ENCODE measurements around the gene SLC12A3. TPM values are rescaled to one million over a fixed set of nuclear protein-coding genes. Genes with fewer than 3 reads are reported as not detected.
"Not testable (repeated sequence)": the region's sequence is repeated elsewhere in the genome, so short reads cannot be mapped to it uniquely, and the experiment has no call there.

The SLC12A3 gene
- polyA plus RNA-seq, 6 donors from 2014 or later: 0.10 to 0.57 (median 0.26) TPM; not detected in 3

- no peaks in the 10 kb centered on the region for H3K36me3 Mint-ChIP-seq
- H3K9me3 Mint-ChIP-seq: no peaks in the 10 kb centered on the region
- no peak for ATAC-seq (ENCODE audit: low read depth in 2 of 2)
- H3K4me3 Mint-ChIP-seq: no peak overlapping the region
- DNase-seq: no peak
- no peak overlapping the region for H3K27ac Mint-ChIP-seq
- H3K4me1 Mint-ChIP-seq: peaks cover 2 to 15% (median 9%) of the 10 kb centered on the region in 3 donors
- no peaks in the 10 kb centered on the region for H3K27me3 Mint-ChIP-seq
Observed at GRCh38 chr16:56879276-56879675, 14.3 kb downstream of the SLC12A3 start.

GRCh38 chr16:56880176-56880575 is 15.2 kb downstream of the SLC12A3 start:
- Mint-ChIP-seq H3K36me3 (no peaks in the 10 kb centered on the region), H3K27ac (peak overlapping the region in 1 of 6 donors; percentile 64)

GRCh38 chr16:56880685-56881084 is 15.7 kb downstream of the SLC12A3 start:
- no peaks in the 10 kb centered on the region for H3K36me3 Mint-ChIP-seq
- H3K27me3 Mint-ChIP-seq: no peaks in the 10 kb centered on the region
- DNase-seq (no peak), ATAC-seq (ENCODE audit: low read depth in 2 of 2) (no peak)
- H3K9me3 Mint-ChIP-seq: no peaks in the 10 kb centered on the region
- no peak overlapping the region for H3K4me3 Mint-ChIP-seq
- peaks cover 3 to 9% (median 3%) of the 10 kb centered on the region in 3 donors for H3K4me1 Mint-ChIP-seq
- peak overlapping the region in 1 of 6 donors; percentile 77 for H3K27ac Mint-ChIP-seq

More at GRCh38 chr16:56880176-56880575, 15.2 kb downstream of the SLC12A3 start:
- no peaks in the 10 kb centered on the region for H3K9me3 Mint-ChIP-seq
- DNase-seq (no peak), ATAC-seq (ENCODE audit: low read depth in 2 of 2) (no peak)
- no peaks in the 10 kb centered on the region for H3K27me3 Mint-ChIP-seq
- H3K4me3 Mint-ChIP-seq: peak overlapping the region in 1 of 8 donors; percentile 37
- H3K4me1 Mint-ChIP-seq: peaks cover 4 to 10% (median 6%) of the 10 kb centered on the region in 3 donors

GRCh38 chr16:56882077-56882800 is 17.2 kb downstream of the SLC12A3 start:
- no peaks in the 10 kb centered on the region for H3K9me3 Mint-ChIP-seq
- ATAC-seq (ENCODE audit: low read depth in 2 of 2): no peak
- H3K36me3 Mint-ChIP-seq: no peaks in the 10 kb centered on the region
- no peaks in the 10 kb centered on the region for H3K27me3 Mint-ChIP-seq
- peak overlapping the region in 2 of 6 donors; percentile 44 to 59 for H3K27ac Mint-ChIP-seq
- H3K4me3 Mint-ChIP-seq: no peak overlapping the region
- no peak for DNase-seq
- peaks cover 3 to 9% (median 3%) of the 10 kb centered on the region in 3 donors for H3K4me1 Mint-ChIP-seq

GRCh38 chr16:56883586-56883985 is 18.6 kb downstream of the SLC12A3 start:
- peak overlapping the region in 2 of 6 donors; percentile 20 to 69 for H3K27ac Mint-ChIP-seq
- no peak for ATAC-seq (ENCODE audit: low read depth in 2 of 2)
- peaks cover 9 to 11% (median 11%) of the 10 kb centered on the region in 3 donors for H3K4me1 Mint-ChIP-seq
- no peak overlapping the region for H3K4me3 Mint-ChIP-seq
- no peaks in the 10 kb centered on the region for H3K9me3 Mint-ChIP-seq
- H3K36me3 Mint-ChIP-seq: no peaks in the 10 kb centered on the region
- no peak for DNase-seq
- no peaks in the 10 kb centered on the region for H3K27me3 Mint-ChIP-seq

- H3K4me1 Mint-ChIP-seq: peaks cover 14 to 17% (median 16%) of the 10 kb centered on the region in 3 donors
- H3K27ac Mint-ChIP-seq: peak overlapping the region in 2 of 6 donors; percentile 20 to 69
- DNase-seq: no peak
- H3K9me3 Mint-ChIP-seq: no peaks in the 10 kb centered on the region
- H3K27me3 Mint-ChIP-seq: no peaks in the 10 kb centered on the region
- H3K36me3 Mint-ChIP-seq: no peaks in the 10 kb centered on the region
- ATAC-seq (ENCODE audit: low read depth in 2 of 2): no peak
- no peak overlapping the region for H3K4me3 Mint-ChIP-seq
Observed at GRCh38 chr16:56884026-56884582, 19.1 kb downstream of the SLC12A3 start.

GRCh38 chr16:56884929-56885328 is 19.9 kb downstream of the SLC12A3 start:
- not testable (repeated sequence) for DNase-seq; H3K4me3 Mint-ChIP-seq; ATAC-seq (ENCODE audit: low read depth in 2 of 2); H3K9me3 Mint-ChIP-seq; H3K27me3 Mint-ChIP-seq; H3K36me3 Mint-ChIP-seq
- peaks cover 15 to 25% (median 24%) of the 10 kb centered on the region in 3 donors for H3K4me1 Mint-ChIP-seq
- peak overlapping the region in 1 of 6 donors; percentile 85 for H3K27ac Mint-ChIP-seq

GRCh38 chr16:56885446-56886162 is 20.6 kb downstream of the SLC12A3 start:
- H3K9me3 Mint-ChIP-seq: no peaks in the 10 kb centered on the region
- peak overlapping the region in 2 of 6 donors; percentile 26 to 56 for H3K27ac Mint-ChIP-seq
- DNase-seq (no peak), ATAC-seq (ENCODE audit: low read depth in 2 of 2) (no peak)
- H3K36me3 Mint-ChIP-seq: no peaks in the 10 kb centered on the region
- peaks cover 15 to 28% (median 25%) of the 10 kb centered on the region in 3 donors for H3K4me1 Mint-ChIP-seq
- no peak overlapping the region for H3K4me3 Mint-ChIP-seq
- H3K27me3 Mint-ChIP-seq: no peaks in the 10 kb centered on the region

GRCh38 chr16:56886296-56886695 is 21.3 kb downstream of the SLC12A3 start:
- no peak overlapping the region for H3K4me3 Mint-ChIP-seq
- H3K27ac Mint-ChIP-seq: no peak overlapping the region
- no peaks in the 10 kb centered on the region for H3K9me3 Mint-ChIP-seq
- H3K4me1 Mint-ChIP-seq: peaks cover 15 to 28% (median 24%) of the 10 kb centered on the region in 3 donors
- ATAC-seq (ENCODE audit: low read depth in 2 of 2): no peak
- no peaks in the 10 kb centered on the region for H3K27me3 Mint-ChIP-seq
- no peak for DNase-seq
- no peaks in the 10 kb centered on the region for H3K36me3 Mint-ChIP-seq

- no peak overlapping the region for H3K27ac Mint-ChIP-seq
- ATAC-seq (ENCODE audit: low read depth in 2 of 2) (no peak), DNase-seq (no peak)
- H3K4me3 Mint-ChIP-seq: no peak overlapping the region
- H3K27me3 Mint-ChIP-seq: no peaks in the 10 kb centered on the region
- H3K9me3 Mint-ChIP-seq: no peaks in the 10 kb centered on the region
- H3K36me3 Mint-ChIP-seq: no peaks in the 10 kb centered on the region
- peaks cover 18 to 25% (median 23%) of the 10 kb centered on the region in 3 donors for H3K4me1 Mint-ChIP-seq
Observed at GRCh38 chr16:56886826-56887225, 21.8 kb downstream of the SLC12A3 start.

GRCh38 chr16:56888806-56889205 is 23.8 kb downstream of the SLC12A3 start:
- peaks cover 0 to 2% (median 0%) of the 10 kb centered on the region in 7 donors for H3K9me3 Mint-ChIP-seq
- no peaks in the 10 kb centered on the region for H3K27me3 Mint-ChIP-seq
- H3K4me3 Mint-ChIP-seq: peak overlapping the region in 5 of 8 donors; percentile 23 to 81 (median 47)
- H3K36me3 Mint-ChIP-seq: no peaks in the 10 kb centered on the region
- H3K27ac Mint-ChIP-seq: peak overlapping the region; percentile 28 to 81 (median 68)
- H3K4me1 Mint-ChIP-seq: peaks cover 19 to 25% (median 23%) of the 10 kb centered on the region in 3 donors
- peak; percentile 63 for DNase-seq
- peak; percentile 94 to 95 for ATAC-seq (ENCODE audit: low read depth in 2 of 2)

- Mint-ChIP-seq H3K9me3 (peaks cover 0 to 2% (median 0%) of the 10 kb centered on the region in 7 donors), H3K4me1 (peaks cover 19 to 25% (median 23%) of the 10 kb centered on the region in 3 donors), H3K27me3 (no peaks in the 10 kb centered on the region), H3K36me3 (no peaks in the 10 kb centered on the region), H3K4me3 (peak overlapping the region in 3 of 8 donors; percentile 26 to 81 (median 39)), H3K27ac (peak overlapping the region in 5 of 6 donors; percentile 64 to 80 (median 76))
- ATAC-seq (ENCODE audit: low read depth in 2 of 2) (peak; percentile 35), DNase-seq (no peak)
Observed at GRCh38 chr16:56889206-56889605, 24.2 kb downstream of the SLC12A3 start.

GRCh38 chr16:56891685-56892084 is 26.7 kb downstream of the SLC12A3 start:
- no peak overlapping the region for H3K27ac Mint-ChIP-seq
- no peaks in the 10 kb centered on the region for H3K27me3 Mint-ChIP-seq
- DNase-seq: no peak
- no peak for ATAC-seq (ENCODE audit: low read depth in 2 of 2)
- peaks cover 0 to 2% (median 0%) of the 10 kb centered on the region in 7 donors for H3K9me3 Mint-ChIP-seq
- H3K36me3 Mint-ChIP-seq: no peaks in the 10 kb centered on the region
- H3K4me3 Mint-ChIP-seq: no peak overlapping the region
- H3K4me1 Mint-ChIP-seq: peaks cover 16 to 28% (median 25%) of the 10 kb centered on the region in 3 donors

Data from naive B cell (primary cell).